HG03565 (cell line): ENCODE measurements around the gene TACC2.

Experiments
- ATAC-seq: cut with Tn5 transposase; IDR thresholded peaks from one replicate; pipeline ENCODE4 v1.9.1; 2021; ENCODE audit warnings: mild to moderate bottlenecking, moderate library complexity; ENCODE audit not compliant: unreplicated experiment

The TACC2 gene

DNA sequence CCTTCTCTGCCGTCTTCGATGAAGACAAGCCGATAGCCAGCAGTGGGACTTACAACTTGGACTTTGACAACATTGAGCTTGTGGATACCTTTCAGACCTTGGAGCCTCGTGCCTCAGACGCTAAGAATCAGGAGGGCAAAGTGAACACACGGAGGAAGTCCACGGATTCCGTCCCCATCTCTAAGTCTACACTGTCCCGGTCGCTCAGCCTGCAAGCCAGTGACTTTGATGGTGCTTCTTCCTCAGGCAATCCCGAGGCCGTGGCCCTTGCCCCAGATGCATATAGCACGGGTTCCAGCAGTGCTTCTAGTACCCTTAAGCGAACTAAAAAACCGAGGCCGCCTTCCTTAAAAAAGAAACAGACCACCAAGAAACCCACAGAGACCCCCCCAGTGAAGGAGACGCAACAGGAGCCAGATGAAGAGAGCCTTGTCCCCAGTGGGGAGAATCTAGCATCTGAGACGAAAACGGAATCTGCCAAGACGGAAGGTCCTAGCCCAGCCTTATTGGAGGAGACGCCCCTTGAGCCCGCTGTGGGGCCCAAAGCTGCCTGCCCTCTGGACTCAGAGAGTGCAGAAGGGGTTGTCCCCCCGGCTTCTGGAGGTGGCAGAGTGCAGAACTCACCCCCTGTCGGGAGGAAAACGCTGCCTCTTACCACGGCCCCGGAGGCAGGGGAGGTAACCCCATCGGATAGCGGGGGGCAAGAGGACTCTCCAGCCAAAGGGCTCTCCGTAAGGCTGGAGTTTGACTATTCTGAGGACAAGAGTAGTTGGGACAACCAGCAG, 221.7 kb downstream of the TACC2 start:
- ATAC-seq, result no peak

DNA sequence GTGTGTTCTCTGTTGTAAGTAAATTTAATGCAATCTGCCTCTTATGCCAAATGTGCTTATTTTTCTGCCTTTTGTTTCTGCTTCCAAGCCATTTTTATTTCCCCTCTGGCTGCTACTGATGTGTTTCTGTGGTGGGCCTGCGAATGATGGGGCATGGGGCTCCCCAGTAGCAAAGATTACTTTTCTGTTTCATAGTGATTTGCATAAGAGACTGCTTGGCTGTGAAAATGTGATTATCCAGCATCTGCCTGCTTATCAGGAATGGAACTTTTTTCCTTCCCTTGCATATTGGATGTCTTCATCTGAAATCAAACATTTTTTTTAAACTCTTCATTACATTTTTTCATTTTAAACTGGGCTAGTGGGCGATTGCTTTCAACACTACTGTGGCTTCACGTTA, 224.4 kb downstream of the TACC2 start:
- ATAC-seq, result no peak

DNA sequence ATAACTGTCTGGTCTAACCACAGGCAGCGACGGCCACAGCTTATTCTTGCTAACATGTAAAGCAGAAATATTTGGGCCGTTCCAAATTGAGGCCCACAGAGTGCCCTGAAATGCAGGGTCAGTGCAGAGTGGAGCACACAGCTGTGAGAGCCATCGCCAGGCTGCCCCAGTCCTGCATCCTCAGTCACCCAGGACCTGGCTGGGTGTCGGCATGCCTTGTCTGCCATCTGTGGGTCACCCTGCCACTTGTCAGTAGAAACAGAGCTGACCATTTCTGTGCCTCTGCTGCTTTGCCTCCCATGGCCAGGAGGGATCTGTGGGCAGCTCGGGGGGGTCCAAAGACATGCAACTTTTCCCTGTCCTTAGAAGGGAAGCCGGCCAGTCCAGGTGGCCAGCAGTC, 224.8 kb downstream of the TACC2 start:
- ATAC-seq, result no peak

- ATAC-seq, result no peak
Measured at GRCh38 chr10:122216047-122216446, 227.1 kb downstream of the TACC2 start.

DNA sequence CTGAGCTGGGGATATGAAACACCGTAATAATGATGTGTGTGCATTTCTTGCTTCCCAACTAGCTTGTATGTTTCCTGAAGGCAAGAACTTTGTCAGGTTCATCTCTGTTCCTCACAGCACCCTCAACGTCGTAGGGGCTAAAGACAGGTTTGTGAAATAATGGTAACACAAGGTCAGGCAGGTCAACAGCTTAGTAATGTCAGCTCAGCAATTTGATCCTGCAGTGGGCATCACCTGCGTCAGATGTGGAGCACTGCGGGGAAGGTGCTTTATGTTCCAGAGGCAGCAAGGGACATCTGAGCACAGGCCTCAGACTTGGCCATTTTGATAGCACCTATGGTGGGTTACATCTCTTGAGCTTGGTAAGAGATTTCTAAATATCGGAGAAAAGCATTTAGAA, 230.4 kb downstream of the TACC2 start:
- ATAC-seq, result no peak

GRCh38 chr10:122220736-122221135, 231.8 kb downstream of the TACC2 start:
- no peak for ATAC-seq

GRCh38 chr10:122221958-122222357, 233.0 kb downstream of the TACC2 start:
- no peak for ATAC-seq

DNA sequence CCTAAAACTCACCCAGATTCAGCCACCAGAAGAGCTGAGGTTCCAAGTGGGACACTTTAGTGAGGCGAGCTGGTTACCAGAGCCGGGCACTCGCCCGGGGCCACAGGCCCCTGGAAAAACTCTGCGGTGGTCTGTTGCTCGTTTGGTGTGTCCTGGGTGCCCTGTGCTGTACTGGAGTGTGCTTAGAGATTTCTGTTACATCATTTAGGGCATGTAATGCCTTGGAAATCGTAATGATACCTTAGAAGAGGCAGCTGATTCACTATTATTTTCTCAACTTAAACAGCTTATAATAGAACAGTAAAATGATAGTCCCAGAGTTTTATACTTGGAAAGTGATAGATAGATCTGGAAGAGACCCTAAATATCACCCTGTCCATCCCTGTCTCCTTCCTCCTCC, 233.7 kb downstream of the TACC2 start:
- ATAC-seq, result no peak

DNA sequence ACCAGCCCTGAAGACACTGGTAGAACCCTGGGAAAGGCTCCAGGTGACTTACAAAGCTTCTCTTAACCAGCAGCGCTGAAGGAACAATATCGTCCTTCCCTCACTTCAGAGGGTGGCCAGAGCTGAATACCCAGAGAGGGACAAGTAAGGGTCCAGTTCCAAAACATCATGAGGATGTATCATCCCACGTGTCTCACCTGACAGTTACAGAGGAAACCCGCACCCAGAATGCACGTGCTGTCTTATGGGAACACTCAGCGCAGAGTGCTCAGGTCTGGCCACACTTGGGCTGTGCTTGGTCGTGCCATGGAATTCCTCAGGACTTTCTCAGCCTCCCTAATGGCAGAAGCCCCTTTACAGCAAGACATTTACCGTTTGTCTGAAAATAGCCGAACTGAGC, 235.2 kb downstream of the TACC2 start:
- ATAC-seq, result no peak

- ATAC-seq, result no peak
Measured at GRCh38 chr10:122225330-122225729, 236.4 kb downstream of the TACC2 start.

GRCh38 chr10:122227754-122228153, 238.8 kb downstream of the TACC2 start:
- no peak for ATAC-seq

- no peak for ATAC-seq
Measured at GRCh38 chr10:122229666-122230065, 240.7 kb downstream of the TACC2 start.

GRCh38 chr10:122230222-122230621, 241.3 kb downstream of the TACC2 start:
- ATAC-seq, result no peak

GRCh38 chr10:122232769-122233168, 243.8 kb downstream of the TACC2 start:
- no peak for ATAC-seq

GRCh38 chr10:122233857-122234348, 244.9 kb downstream of the TACC2 start:
- no peak for ATAC-seq

- no peak for ATAC-seq
Measured at GRCh38 chr10:122234416-122234815, 245.5 kb downstream of the TACC2 start.

- ATAC-seq, result no peak
Measured at GRCh38 chr10:122236690-122237306, 247.8 kb downstream of the TACC2 start.

- no peak for ATAC-seq
Measured at GRCh38 chr10:122237331-122237990, 248.5 kb downstream of the TACC2 start.

DNA sequence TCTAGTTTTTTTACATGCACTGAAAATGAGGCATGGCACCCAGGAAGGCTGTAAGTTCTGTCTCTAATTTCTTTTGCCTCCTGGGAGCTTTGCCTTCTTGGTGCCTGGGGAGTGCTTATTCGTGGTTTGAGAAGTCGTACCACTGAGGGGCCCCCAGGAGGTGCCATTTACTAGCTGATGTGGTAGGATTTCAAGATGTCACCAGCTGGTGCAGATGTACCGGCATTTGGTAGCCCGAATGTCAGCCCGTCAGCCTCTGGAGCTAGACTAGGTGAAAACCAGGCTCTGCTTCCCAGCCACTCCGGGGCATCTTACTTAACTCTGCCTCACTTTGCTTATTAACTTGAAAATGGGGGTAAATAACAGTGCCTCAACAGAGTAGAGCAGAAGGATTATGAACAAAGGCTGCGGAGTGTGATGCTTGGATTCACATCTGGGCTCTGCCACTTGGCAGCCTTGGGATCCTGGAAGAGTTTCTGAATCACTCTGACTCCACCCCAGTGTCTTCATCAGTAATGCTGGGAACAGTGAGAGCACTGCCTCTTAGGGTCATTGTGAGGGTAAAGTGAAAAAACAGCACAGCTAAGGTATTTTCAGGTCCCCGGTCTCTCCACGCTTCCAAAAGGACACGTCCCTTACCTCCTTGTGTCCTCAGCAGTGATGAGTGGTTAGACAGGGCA, 250.8 kb downstream of the TACC2 start:
- ATAC-seq, result no peak

DNA sequence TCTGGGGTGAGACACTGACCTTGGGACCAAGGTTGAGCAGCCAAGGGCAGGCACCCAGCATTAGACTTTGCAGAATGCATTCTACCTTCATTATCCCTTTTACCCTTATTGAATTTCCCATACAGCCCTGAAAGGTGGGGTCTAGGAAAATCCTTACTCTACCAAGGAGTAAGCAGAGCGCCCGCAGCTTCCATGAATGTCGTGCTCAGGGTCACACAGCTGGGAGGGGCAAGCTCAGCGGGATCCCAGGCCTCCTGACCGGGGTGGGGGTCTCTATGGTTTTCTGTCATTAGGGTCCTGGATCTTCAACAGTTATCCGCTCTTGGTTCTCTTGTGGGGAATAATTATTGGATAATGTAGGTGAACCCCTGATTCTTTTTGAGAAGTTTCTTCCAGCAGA, 251.4 kb downstream of the TACC2 start:
- no peak for ATAC-seq

DNA sequence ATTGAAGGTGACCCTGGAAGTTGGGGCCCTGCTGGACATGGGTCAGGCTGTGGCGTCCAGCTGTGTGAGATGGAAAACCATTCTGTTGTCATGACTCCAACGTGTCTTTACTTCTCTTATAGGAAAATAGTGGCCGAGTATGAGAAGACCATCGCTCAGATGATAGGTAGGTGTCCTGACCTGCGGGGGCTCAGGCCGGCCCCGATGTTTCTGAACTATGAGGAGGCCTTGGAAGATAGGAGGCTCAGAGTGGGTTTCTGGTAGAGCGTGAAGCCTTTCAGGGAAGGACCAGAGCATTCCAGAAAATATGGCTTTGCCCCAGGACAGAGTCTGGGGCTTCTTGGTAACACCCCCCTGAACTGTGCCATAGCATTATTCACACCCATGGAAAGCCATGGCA, 252.9 kb downstream of the TACC2 start:
- ATAC-seq, result no peak
